Melanocyte of skin (primary cell): ENCODE results near the gene GAL3ST2. TPM values are rescaled to one million over a fixed set of nuclear protein-coding genes. Genes with fewer than 3 reads are reported as not detected.

Experiments
- total RNA-seq, 2 donors: library from RNA; depleted of rRNA; stranded (reverse); fragments of >200 nt; gene quantifications; 2 replicates each; pipeline ENCODE4 v1.2.3, GENCODE V29; 2012

The GAL3ST2 gene
- total RNA-seq: under 1 TPM in 1 of 2 donors, not detected in 1; 0.34 TPM

DNA sequence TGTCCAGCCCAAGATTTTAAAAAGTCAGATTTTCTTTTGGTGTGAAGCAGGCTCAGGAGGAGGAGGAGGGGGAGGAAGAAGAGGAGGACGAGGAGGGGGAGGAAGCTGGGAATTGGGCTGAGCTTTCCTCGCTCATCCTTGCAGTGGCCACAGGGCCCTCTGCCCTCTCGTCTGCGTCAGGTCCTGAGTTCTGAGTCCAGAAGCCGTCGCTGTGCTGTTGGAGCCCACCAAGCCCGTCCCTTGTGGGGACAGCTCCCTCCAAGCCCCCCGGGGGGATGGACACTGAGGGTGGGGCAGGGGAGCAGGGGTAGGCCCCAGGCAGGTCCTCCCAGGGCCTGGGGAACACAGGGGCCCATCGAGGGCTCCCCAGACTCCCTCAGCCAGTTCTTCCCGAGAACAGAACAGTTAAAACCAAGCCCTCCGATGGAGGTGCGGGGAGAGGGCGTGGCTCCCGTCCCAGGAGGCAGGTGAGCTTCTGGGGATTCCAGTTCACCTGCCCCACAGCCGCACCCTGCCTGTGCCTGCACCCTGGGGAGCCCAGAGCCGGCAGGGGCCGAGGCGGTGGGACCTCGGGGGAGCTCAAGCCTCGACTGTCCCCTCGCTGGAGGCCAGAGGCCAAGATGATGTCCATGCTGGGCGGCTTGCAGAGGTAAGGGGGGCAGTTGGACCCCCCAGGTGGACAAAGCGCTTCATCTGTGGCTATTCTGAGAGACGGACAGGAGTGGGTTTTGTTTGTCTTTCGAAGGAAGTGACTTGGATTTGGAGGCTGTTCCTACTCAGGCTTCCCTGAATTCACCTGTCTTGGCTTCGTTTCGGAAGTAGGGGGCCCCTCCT, at the start of gene GAL3ST2:
Gene GAL3ST2, plus strand, starts transcription at position 487 of the 834 bp plus-strand sequence. Its CDS starts 134 bp downstream, at position 621.

GRCh38 chr2:241734467-241735208, 42.0 kb upstream of the GAL3ST2 start, which contains the start of gene D2HGDH:
D2HGDH (plus strand) TSS chr2:241734630; CDS start chr2:241735225, 595 bp downstream.

GRCh38 chr2:241808721-241809382, 32.2 kb downstream of the GAL3ST2 start, which contains the start of gene NEU4:
NEU4 (plus strand) TSS chr2:241809193; CDS start chr2:241814485, 5,292 bp downstream.

Other genes starting within 250 kb of the GAL3ST2 start
- 1 to 10 TPM; 3.3 to 10.0 TPM for gene BOK, start 218.1 kb upstream of the GAL3ST2 start, total RNA-seq
- gene THAP4, start 139.7 kb upstream of the GAL3ST2 start, total RNA-seq: 10 to 100 TPM; 37.9 to 68.3 TPM
- gene ATG4B, start 139.1 kb upstream of the GAL3ST2 start, total RNA-seq: 10 to 100 TPM; 70.9 to 72.3 TPM
- 10 to 100 TPM; 34.1 to 86.6 TPM for gene DTYMK, start 90.0 kb upstream of the GAL3ST2 start, total RNA-seq
- 10 to 100 TPM in 1 of 2 donors, 1 to 10 TPM in 1; 7.6 to 11.0 TPM for gene ING5, start 74.8 kb upstream of the GAL3ST2 start, total RNA-seq
- 10 to 100 TPM in 1 of 2 donors, 1 to 10 TPM in 1; 10.0 to 15.8 TPM for gene D2HGDH, start 42.2 kb upstream of the GAL3ST2 start, total RNA-seq
- not detected for gene NEU4, start 32.4 kb downstream of the GAL3ST2 start, total RNA-seq
- gene PDCD1, start 82.1 kb downstream of the GAL3ST2 start, total RNA-seq: not detected
- not detected for gene RTP5, start 92.9 kb downstream of the GAL3ST2 start, total RNA-seq